GM12878 (cell line): ENCODE data around the gene PLCB2. TPM values are rescaled to one million over a fixed set of nuclear protein-coding genes. Genes with fewer than 3 reads are reported as not detected.

Source experiments
- ATAC-seq: fragments of 200-7000 bp; cut with Tn5 transposase; 3 replicates; pipeline ENCODE4 v1.9.1; 2020; ENCODE audit warnings: mild to moderate bottlenecking, moderate library complexity
- BruUV-seq: library from RNA; stranded (reverse); fragments of 400-500 nt; replicated peaks from 2 replicates; lab custom pipeline; 2021; lab: Mats Ljungman, UMichigan
- CTCF ChIA-PET: fragments of 300-600 bp; sonication (Branson Sonifier 250); formaldehyde crosslinking; extraction: SDS; loops from one replicate; lab custom pipeline; 2021; ENCODE audit warnings: inconsistent platforms; lab: Yijun Ruan, JAX
- POLR2A ChIA-PET: fragments of 350-600 bp; formaldehyde crosslinking; extraction: SDS; loops from one replicate; lab custom pipeline; 2021; ENCODE audit warnings: inconsistent platforms; lab: Charles Lee
- RAD21 ChIA-PET: fragments of 300-600 bp; sonication (Branson Sonifier 250); formaldehyde crosslinking; loops from one replicate; lab custom pipeline; 2023; ENCODE audit warnings: antibody characterized with exemption; ENCODE audit not compliant: unreplicated experiment; lab: Charles Lee
- SMC1A ChIA-PET: fragments of 300-600 bp; sonication (Branson Sonifier 250); formaldehyde crosslinking; loops from one replicate; lab custom pipeline; 2023; ENCODE audit not compliant: unreplicated experiment, uncharacterized antibody; lab: Charles Lee
- DNase-seq: peaks from one replicate; pipeline ENCODE4 v3.0.0-alpha.2; 2011; ENCODE audit warnings: low read depth, low spot score
- FAIRE-seq: peaks from 3 replicates; lab custom pipeline; 2011; peaks lifted over from hg19 to GRCh38; lab: Jason Lieb, UNC
- H2AFZ ChIP-seq: 2 replicates; pipeline ENCODE4 v1.6.0; 2011; ENCODE audit warnings: low read depth, low read length, control low read depth; ENCODE audit not compliant: control insufficient read depth
- H3K27ac ChIP-seq: 2 replicates; pipeline ENCODE4 v1.5.1; 2011; ENCODE audit warnings: control low read depth; ENCODE audit not compliant: control insufficient read depth, insufficient read depth
- H3K27me3 ChIP-seq, 2 experiments: replicated peaks in 1 of 2; 2 replicates each; pipeline versions ENCODE4 v1.6.0 to v1.6.1; 2011; ENCODE audit warnings: low read length in 1 of 2; ENCODE audit not compliant: control insufficient read depth in 2 of 2, insufficient read depth in 2 of 2
- H3K36me3 ChIP-seq, 2 experiments: 2 replicates each; pipeline ENCODE4 v1.5.1; 2011; ENCODE audit warnings: low read length in 1 of 2; ENCODE audit not compliant: control insufficient read depth in 2 of 2, insufficient read depth in 2 of 2
- H3K4me1 ChIP-seq: 2 replicates; pipeline ENCODE4 v1.6.1; 2011; ENCODE audit warnings: mild to moderate bottlenecking, low read length, moderate library complexity, mixed read lengths; ENCODE audit not compliant: control insufficient read depth, insufficient read depth
- H3K4me2 ChIP-seq: 2 replicates; pipeline ENCODE4 v1.6.0; 2011; ENCODE audit warnings: control low read depth; ENCODE audit not compliant: control insufficient read depth, insufficient read depth
- H3K4me3 ChIP-seq: fragments of 200-600 bp; sonication (generic); 2 replicates; pipeline ENCODE4 v1.5.1; 2016
- H3K79me2 ChIP-seq: 2 replicates; pipeline ENCODE4 v1.6.0; 2011; ENCODE audit warnings: low read length; ENCODE audit not compliant: control insufficient read depth, insufficient read depth
- H3K9ac ChIP-seq: 2 replicates; pipeline ENCODE4 v1.8.0; 2011; ENCODE audit warnings: low read length, control low read depth, mixed read lengths; ENCODE audit not compliant: control insufficient read depth, insufficient read depth
- H3K9me3 ChIP-seq: replicated peaks from 3 replicates; pipeline ENCODE4 v1.5.1; 2011; ENCODE audit warnings: mild to moderate bottlenecking, low read length; ENCODE audit not compliant: control insufficient read depth, insufficient read depth
- H4K20me1 ChIP-seq: 2 replicates; pipeline ENCODE4 v1.6.0; 2011; ENCODE audit not compliant: control insufficient read depth, insufficient read depth
- CREB1 ChIP-seq: IDR thresholded peaks from 2 replicates; pipeline ENCODE4 v1.6.1; 2012; ENCODE audit warnings: low read depth, mild to moderate bottlenecking, inconsistent platforms
- CUX1 ChIP-seq: IDR thresholded peaks from 2 replicates; pipeline ENCODE4 v1.6.1; 2012; ENCODE audit warnings: improper control_type of control experiment, low read depth, low read length; ENCODE audit not compliant: insufficient replicate concordance
- EP300 ChIP-seq, 2 experiments: fragments of 150-350 bp in 1 of 2; IDR thresholded peaks; 2 replicates each; pipeline ENCODE4 v1.6.1; 2011 to 2012; ENCODE audit warnings: low read depth in 2 of 2, low read length in 2 of 2, borderline replicate concordance in 1 of 2, improper control_type of control experiment in 1 of 2, inconsistent platforms in 1 of 2; ENCODE audit not compliant: control insufficient read depth in 1 of 2
- EZH2 ChIP-seq: IDR thresholded peaks from 2 replicates; pipeline ENCODE4 v1.6.1; 2012; ENCODE audit warnings: low read depth, mild to moderate bottlenecking, control low read depth, inconsistent platforms, low read length, borderline replicate concordance; ENCODE audit not compliant: control insufficient read depth
- IRF4 ChIP-seq: IDR thresholded peaks from 2 replicates; pipeline ENCODE4 v1.6.1; 2011; ENCODE audit warnings: low read depth, low read length
- LARP7 ChIP-seq: fragments of 450-650 bp; IDR thresholded peaks from 2 replicates; pipeline ENCODE4 v1.6.1; 2017; ENCODE audit warnings: mild to moderate bottlenecking
- MEF2A ChIP-seq: IDR thresholded peaks from 2 replicates; pipeline ENCODE4 v1.6.1; 2011; ENCODE audit warnings: low read depth, mild to moderate bottlenecking, low read length, moderate library complexity; ENCODE audit not compliant: insufficient read depth
- NFIC ChIP-seq: IDR thresholded peaks from 2 replicates; pipeline ENCODE4 v1.6.1; 2012; ENCODE audit warnings: low read depth, mild to moderate bottlenecking, inconsistent platforms, low read length, moderate library complexity
- RB1 ChIP-seq: fragments of 450-650 bp; formaldehyde crosslinking; IDR thresholded peaks from 2 replicates; pipeline ENCODE4 v1.6.1; 2017; ENCODE audit warnings: mild to moderate bottlenecking, borderline replicate concordance
- RUNX3 ChIP-seq: IDR thresholded peaks from 2 replicates; pipeline ENCODE4 v1.6.1; 2012; ENCODE audit warnings: low read length, inconsistent platforms
- SMAD5 ChIP-seq: IDR thresholded peaks from 2 replicates; pipeline ENCODE4 v1.6.1; 2016; ENCODE audit warnings: antibody characterized with exemption, low read depth
- TARDBP ChIP-seq: IDR thresholded peaks from 2 replicates; pipeline ENCODE4 v1.6.1; 2016; ENCODE audit warnings: borderline replicate concordance
- TCF7 ChIP-seq: IDR thresholded peaks from 2 replicates; pipeline ENCODE4 v1.6.1; 2014; ENCODE audit warnings: antibody characterized with exemption, borderline replicate concordance
- WGBS: methylation state at CpG from one replicate; pipeline ENCODE4 v1.1.6; 2016; ENCODE audit warnings: low lambda C conversion rate; ENCODE audit not compliant: insufficient replicate concordance, insufficient coverage; ENCODE audit errors: missing lambda C conversion rate; 5-methylcytosine and 5-hydroxymethylcytosine counted together
- in situ Hi-C: fragments of 300-500 bp; cut with MboI; formaldehyde crosslinking; loops from 9 replicates; pipeline ENCODE4 v1.14.3; 2018; ENCODE audit warnings: mixed read lengths
- intact Hi-C: fragments of 100-400 bp; cut with micrococcal nuclease; formaldehyde crosslinking; loops from one replicate; pipeline ENCODE4 v1.14.2; 2022; ENCODE audit not compliant: unreplicated experiment
- polyA plus RNA-seq, 11 experiments: library from polyadenylated mRNA; depleted of rRNA in 4 of 11; unstranded in 6 of 11; stranded (reverse) in 5 of 11; fragments of >200 nt; fragmentation: Nextera tagmentation in 4 of 11; fragmentation: Illumina TruSeq in 1 of 11; extraction: Ambion mirVana in 4 of 11; extraction: Trizol in 1 of 11; gene quantifications; 1 replicate in 1 of 11; 2 replicates in 10 of 11; pipeline versions ENCODE4 v1.2.1 to v1.2.3, GENCODE V29; 2011 to 2016; ENCODE audit warnings: inconsistent platforms in 2 of 11, missing spikeins in 2 of 11, low read depth in 1 of 11
- total RNA-seq, 4 experiments: library from RNA; depleted of rRNA in 3 of 4; stranded (reverse); fragments of >200 nt in 3 of 4; fragmentation: Illumina TruSeq in 1 of 4; extraction: Trizol in 1 of 4; gene quantifications; 2 replicates each; pipeline versions ENCODE4 v1.2.1 to v1.2.3, GENCODE V29; 2013 to 2021

The PLCB2 gene
- total and polyA plus RNA-seq, 10 of the 15 experiments (the other 5 are each of a cell fraction or from before 2014, with no cell fraction given) = 1.2 to 39.4 (median 10.7) TPM

- TF ChIP-seq CUX1 (no peak), MEF2A (no peak), RB1 (no peak), RUNX3 (no peak), IRF4 (no peak), CREB1 (no peak)
- TF ChIP-seq, all 136 proteins: peak for 0
Measured at GRCh38 chr15:40348474-40348870, 40.7 kb upstream of the PLCB2 start (continued).

- 28% methylated on average over 9 of the region's 11 CpGs for WGBS
- Histone ChIP-seq H2AFZ (no peak overlapping the region), H3K4me2 (no peak overlapping the region), H3K27me3 (no peaks in the 10 kb centered on the region), H3K4me1 (no peaks in the 10 kb centered on the region), H3K9ac (no peak overlapping the region), H3K9me3 (no peaks in the 10 kb centered on the region), H3K36me3 (no peaks in the 10 kb centered on the region), H4K20me1 (no peaks in the 10 kb centered on the region), H3K79me2 (no peaks in the 10 kb centered on the region), H3K4me3 (no peak overlapping the region), H3K27ac (no peak overlapping the region)
- ATAC-seq (no peak), DNase-seq (no peak), FAIRE-seq (no peak)
- SMC1A ChIA-PET = no interaction called here
- intact Hi-C loops (loop anchor here (10.0 kb wide), 1 partner anchor 157 kb away; no protein-coding TSS in a partner anchor), in situ Hi-C loops (loop anchor here (5.0 kb wide), 1 partner anchor 74 kb away; no protein-coding TSS in a partner anchor)
- CTCF ChIA-PET = interaction anchor here (0.6 to 2.0 kb wide), 3 partner anchors 10 to 11 kb away, joined by 3 to 6 read pairs (median 3); partner anchors contain the start of gene DISP2
- POLR2A ChIA-PET = no interaction called here
- no TSS peak for BruUV-seq
- RAD21 ChIA-PET = no interaction called here
- TF ChIP-seq RUNX3 (no peak), TARDBP (no peak), EP300 (IDR thresholded peaks at IDR 0.05; ENCODE audit: borderline replicate concordance in 1 of 2, control insufficient read depth in 1 of 2, low read depth in 2 of 2, low read length in 2 of 2) (no peak), SMAD5 (no peak), NFIC (no peak), LARP7 (no peak), TCF7 (no peak), RB1 (no peak), EZH2 (no peak)
Measured at GRCh38 chr15:40347559-40348473, 40.1 kb upstream of the PLCB2 start.
